22Rv1 (cell line): Measurements from ENCODE around the gene THRB.

Source experiments
- H3K27ac ChIP-seq: fragments of 450-650 bp; 2 replicates; pipeline ENCODE4 v1.5.1; 2017
- CTCF ChIP-seq: fragments of 450-650 bp; IDR thresholded peaks from 2 replicates; pipeline ENCODE4 v1.5.1; 2017; ENCODE audit warnings: mild to moderate bottlenecking
- ZFX ChIP-seq: fragments of 450-650 bp; IDR thresholded peaks from 2 replicates; pipeline ENCODE4 v1.6.1; 2017; ENCODE audit warnings: antibody characterized with exemption, borderline replicate concordance

Gene THRB

GRCh38 chr3:24160424-24161095 is 334.1 kb downstream of the THRB start:
- H3K27ac ChIP-seq = no peak overlapping the region
- TF ChIP-seq CTCF (no peak), ZFX (no peak)

- no peak for TF ChIP-seq CTCF
- TF ChIP-seq ZFX = no peak
- no peak overlapping the region for H3K27ac ChIP-seq
Measured at GRCh38 chr3:24158761-24159454, 335.7 kb downstream of the THRB start.

- peak overlapping the region; percentile 39 for H3K27ac ChIP-seq
- TF ChIP-seq CTCF = no peak
- no peak for TF ChIP-seq ZFX
Measured at GRCh38 chr3:24157106-24157505, 337.5 kb downstream of the THRB start.

GRCh38 chr3:24156466-24156865 is 338.2 kb downstream of the THRB start:
- H3K27ac ChIP-seq = peak overlapping the region; percentile 39
- TF ChIP-seq ZFX (no peak), CTCF (no peak)

GRCh38 chr3:24155276-24155675 is 339.4 kb downstream of the THRB start:
- no peak overlapping the region for H3K27ac ChIP-seq
- TF ChIP-seq CTCF (no peak), ZFX (no peak)

- TF ChIP-seq ZFX (no peak), CTCF (no peak)
- H3K27ac ChIP-seq = no peak overlapping the region
Measured at GRCh38 chr3:24154781-24155180, 339.9 kb downstream of the THRB start.

GRCh38 chr3:24154013-24154695 is 340.5 kb downstream of the THRB start:
- H3K27ac ChIP-seq = no peak overlapping the region
- no peak for TF ChIP-seq ZFX
- no peak for TF ChIP-seq CTCF
